ENCODE measurements around the gene PTPRA.
"Not testable (repeated sequence)": the region's sequence is repeated elsewhere in the genome, so short reads cannot be mapped to it uniquely, and the experiment has no call there.

Gene PTPRA

DNA sequence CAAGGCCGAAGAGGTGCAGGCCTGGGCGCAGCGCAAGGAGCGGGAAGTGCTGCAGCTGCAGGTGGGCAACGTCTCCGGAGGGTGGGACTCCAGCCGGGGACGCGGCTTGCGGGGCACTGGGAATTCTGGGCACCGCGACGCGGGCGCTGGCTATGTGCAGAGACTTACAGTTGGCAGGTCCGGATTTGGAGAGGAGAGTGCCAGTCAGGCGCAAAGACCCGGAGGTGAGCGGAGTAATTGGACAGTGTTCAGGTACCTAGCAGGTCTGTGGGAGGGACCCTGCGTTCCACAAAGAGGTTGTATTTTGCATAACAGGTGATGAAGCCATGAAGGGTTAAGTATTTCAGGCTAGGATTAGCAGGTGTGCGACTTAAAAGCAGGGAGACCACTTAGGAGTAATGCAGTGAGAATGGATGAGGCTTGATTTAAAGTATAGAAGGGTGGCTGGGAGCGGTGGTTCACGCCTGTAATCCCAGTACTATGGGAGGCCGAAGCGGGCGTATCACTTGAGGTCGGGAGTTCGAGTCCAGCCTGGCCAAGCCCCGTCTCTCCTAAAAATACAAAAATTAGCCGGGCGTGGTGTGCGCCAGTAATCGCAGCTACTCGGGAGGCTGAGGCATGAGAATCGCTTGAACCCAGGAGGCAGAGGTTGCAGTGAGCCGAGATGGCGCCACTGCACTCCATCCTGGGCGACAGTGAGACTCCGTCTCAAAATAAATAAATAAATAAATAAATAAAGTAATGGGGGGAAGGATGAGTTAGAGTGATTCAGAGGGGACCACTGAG lies 173.6 kb downstream of the PTPRA start:
- Histone ChIP-seq H3K4me3 (ENCODE audit: insufficient read length, low read depth) (peak overlapping the region; percentile 92), H3K9me3 (ENCODE audit: insufficient read depth, low read length) (no peaks in the 10 kb centered on the region), H3K9ac (ENCODE audit: insufficient read length, low read depth) (peak overlapping the region; percentile 92), H3K4me1 (ENCODE audit: insufficient read depth, insufficient read length) (peaks cover 4% of the 10 kb centered on the region), H3K36me3 (ENCODE audit: insufficient read depth, insufficient read length, low read length) (peaks cover 39% of the 10 kb centered on the region), H3K27me3 (ENCODE audit: insufficient read depth, insufficient read length) (no peaks in the 10 kb centered on the region)
- DNase-seq (ENCODE audit: low read depth, low spot score), result no peak
- TF ChIP-seq SUZ12 (IDR thresholded peaks at IDR 0.05; ENCODE audit: extremely low read depth, insufficient read depth, insufficient read length), result no peak
- no peak for TF ChIP-seq YY1 (IDR thresholded peaks at IDR 0.05; ENCODE audit: insufficient read depth, insufficient read length)
- no peak for TF ChIP-seq ZNF274 (IDR thresholded peaks at IDR 0.05; ENCODE audit: low read depth, low read length)

DNA sequence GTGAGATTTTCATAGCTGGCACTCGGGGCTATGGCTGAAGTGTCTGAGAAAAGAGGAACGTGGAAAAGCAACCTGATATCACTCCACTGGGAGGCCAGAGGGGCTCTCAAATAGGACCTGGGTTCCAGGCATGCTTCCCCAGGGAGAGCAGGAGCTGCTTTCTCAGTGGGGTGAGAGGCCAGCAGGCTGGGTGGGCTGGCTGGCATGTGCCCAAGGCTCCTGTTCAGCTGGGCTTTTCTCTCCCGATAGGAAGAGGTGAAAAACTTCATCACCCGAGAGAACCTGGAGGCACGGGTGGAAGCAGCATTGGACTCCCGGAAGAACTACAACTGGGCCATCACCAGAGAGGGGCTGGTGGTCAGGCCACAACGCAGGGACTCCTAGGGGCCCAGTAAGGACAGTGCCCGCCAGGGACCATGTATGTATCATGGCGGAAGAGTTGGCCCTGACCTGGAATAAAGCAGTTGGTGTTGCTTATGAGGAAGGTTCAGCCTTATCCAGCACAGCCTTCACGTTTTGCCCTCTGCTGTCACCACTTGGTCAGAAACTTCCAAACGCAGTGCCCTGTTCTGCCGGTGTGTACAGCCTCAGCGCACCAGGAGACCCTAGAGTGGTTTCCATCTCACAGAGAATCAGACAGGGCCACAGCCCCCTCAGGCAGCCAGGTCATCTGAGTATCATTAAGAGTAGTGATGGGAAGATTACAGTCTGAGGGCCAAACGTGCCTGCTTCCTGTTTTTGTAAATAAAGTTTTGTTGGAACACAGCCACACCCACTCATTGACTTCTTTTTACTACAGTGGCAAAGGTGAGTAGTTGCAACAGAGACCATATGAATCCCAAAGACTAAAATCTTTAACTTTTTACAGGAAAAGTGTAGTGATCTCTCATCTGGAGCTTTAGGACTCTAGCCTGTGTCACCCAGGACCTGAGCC lies 174.5 kb downstream of the PTPRA start:
- Histone ChIP-seq H3K4me1 (ENCODE audit: insufficient read depth, insufficient read length) (no peaks in the 10 kb centered on the region), H3K27me3 (ENCODE audit: insufficient read depth, insufficient read length) (no peaks in the 10 kb centered on the region), H3K9ac (ENCODE audit: insufficient read length, low read depth) (no peak overlapping the region), H3K4me3 (ENCODE audit: insufficient read length, low read depth) (no peak overlapping the region), H3K9me3 (ENCODE audit: insufficient read depth, low read length) (no peaks in the 10 kb centered on the region), H3K36me3 (ENCODE audit: insufficient read depth, insufficient read length, low read length) (peaks cover 39% of the 10 kb centered on the region)
- TF ChIP-seq YY1 (IDR thresholded peaks at IDR 0.05; ENCODE audit: insufficient read depth, insufficient read length) (no peak), SUZ12 (IDR thresholded peaks at IDR 0.05; ENCODE audit: extremely low read depth, insufficient read depth, insufficient read length) (no peak), ZNF274 (IDR thresholded peaks at IDR 0.05; ENCODE audit: low read depth, low read length) (no peak)
- DNase-seq (ENCODE audit: low read depth, low spot score), result no peak

DNA sequence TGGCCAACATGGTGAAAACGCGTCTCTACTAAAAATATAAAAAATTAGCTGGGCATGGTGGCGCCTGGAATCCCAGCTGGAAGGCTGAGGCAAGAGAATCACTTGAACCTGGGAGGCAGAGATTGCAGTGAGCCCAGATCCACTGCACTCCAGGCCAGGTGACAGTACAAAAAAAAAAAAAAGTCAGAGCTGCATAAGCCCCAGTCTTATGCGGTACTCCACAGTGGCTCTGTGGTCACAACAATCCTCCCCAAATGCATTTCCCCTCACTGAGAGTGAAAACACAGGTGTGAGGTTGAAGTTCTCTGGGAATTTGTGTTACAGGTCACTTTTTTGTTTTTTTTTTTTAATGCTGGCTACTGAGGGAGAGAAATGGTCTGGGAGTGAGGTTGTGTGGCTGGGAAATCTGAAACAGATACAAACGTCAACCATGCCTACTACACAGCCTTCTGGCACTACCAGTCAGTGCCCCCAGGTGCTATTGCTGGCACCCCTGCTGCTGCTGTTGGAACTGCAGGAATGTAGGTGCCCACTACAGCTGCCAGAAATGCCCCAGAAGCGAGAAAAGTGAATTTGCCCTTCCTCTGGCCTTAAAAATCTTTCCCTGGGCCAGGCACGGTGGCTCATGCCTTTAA lies 178.2 kb downstream of the PTPRA start:
- peaks cover 39% of the 10 kb centered on the region for H3K36me3 ChIP-seq (ENCODE audit: insufficient read depth, insufficient read length, low read length)
- no peak for DNase-seq (ENCODE audit: low read depth, low spot score)
- H3K4me3 ChIP-seq (ENCODE audit: insufficient read length, low read depth), result no peak overlapping the region
- H3K4me1 ChIP-seq (ENCODE audit: insufficient read depth, insufficient read length), result no peaks in the 10 kb centered on the region
- no peaks in the 10 kb centered on the region for H3K27me3 ChIP-seq (ENCODE audit: insufficient read depth, insufficient read length)
- H3K9me3 ChIP-seq (ENCODE audit: insufficient read depth, low read length), result no peaks in the 10 kb centered on the region
- no peak overlapping the region for H3K9ac ChIP-seq (ENCODE audit: insufficient read length, low read depth)
- TF ChIP-seq YY1 (IDR thresholded peaks at IDR 0.05; ENCODE audit: insufficient read depth, insufficient read length) (no peak), ZNF274 (IDR thresholded peaks at IDR 0.05; ENCODE audit: low read depth, low read length) (no peak), SUZ12 (IDR thresholded peaks at IDR 0.05; ENCODE audit: extremely low read depth, insufficient read depth, insufficient read length) (no peak)

DNA sequence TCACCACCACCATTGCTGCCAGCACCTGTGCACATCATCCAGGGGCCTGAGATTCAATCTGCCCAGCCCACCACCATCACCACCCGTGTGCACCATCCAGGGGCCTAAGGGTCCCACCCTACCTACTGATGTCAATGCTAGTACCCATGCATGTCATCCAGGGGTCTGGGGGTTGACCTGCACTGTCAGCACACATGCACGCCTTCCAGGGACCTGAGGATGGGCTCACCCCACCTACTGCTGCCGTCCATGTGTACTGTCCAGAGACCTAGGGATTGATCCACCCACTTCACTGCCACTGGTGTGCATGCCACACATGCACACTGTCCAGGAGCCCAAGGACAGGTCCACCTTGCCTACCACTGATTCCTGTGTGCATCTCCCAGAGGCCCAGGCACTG lies 186.2 kb downstream of the PTPRA start:
- Histone ChIP-seq H3K36me3 (ENCODE audit: insufficient read depth, insufficient read length, low read length) (no peaks in the 10 kb centered on the region), H3K9me3 (ENCODE audit: insufficient read depth, low read length) (no peaks in the 10 kb centered on the region), H3K4me1 (ENCODE audit: insufficient read depth, insufficient read length) (no peaks in the 10 kb centered on the region), H3K27me3 (ENCODE audit: insufficient read depth, insufficient read length) (no peaks in the 10 kb centered on the region), H3K9ac (ENCODE audit: insufficient read length, low read depth) (no peak overlapping the region), H3K4me3 (ENCODE audit: insufficient read length, low read depth) (no peak overlapping the region)
- TF ChIP-seq YY1 (IDR thresholded peaks at IDR 0.05; ENCODE audit: insufficient read depth, insufficient read length) (no peak), ZNF274 (IDR thresholded peaks at IDR 0.05; ENCODE audit: low read depth, low read length) (no peak), SUZ12 (IDR thresholded peaks at IDR 0.05; ENCODE audit: extremely low read depth, insufficient read depth, insufficient read length) (no peak)
- DNase-seq (ENCODE audit: low read depth, low spot score), result no peak

DNA sequence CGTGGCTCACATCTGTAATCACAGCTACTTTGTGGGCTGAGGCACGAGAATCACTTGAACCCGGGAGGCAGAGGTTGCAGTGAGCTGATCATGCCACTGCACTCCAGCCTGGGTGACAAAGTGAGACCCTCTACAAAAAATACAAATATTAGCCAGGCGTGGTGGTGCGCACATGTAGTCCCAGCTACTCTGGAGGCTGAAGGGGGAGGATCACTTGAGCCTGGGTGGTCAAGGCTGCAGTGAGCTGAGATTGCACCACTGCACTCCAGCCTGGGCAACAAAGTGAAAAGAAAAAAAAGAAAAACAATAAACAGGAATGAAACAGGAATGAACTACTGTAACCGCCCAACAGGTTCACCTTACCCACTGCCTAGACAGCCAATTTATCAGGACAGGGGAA lies 190.8 kb downstream of the PTPRA start:
- H3K9me3 ChIP-seq (ENCODE audit: insufficient read depth, low read length); DNase-seq (ENCODE audit: low read depth, low spot score); H3K36me3 ChIP-seq (ENCODE audit: insufficient read depth, insufficient read length, low read length); H3K9ac ChIP-seq (ENCODE audit: insufficient read length, low read depth); H3K4me1 ChIP-seq (ENCODE audit: insufficient read depth, insufficient read length); H3K4me3 ChIP-seq (ENCODE audit: insufficient read length, low read depth); H3K27me3 ChIP-seq (ENCODE audit: insufficient read depth, insufficient read length): not testable (repeated sequence)

DNA sequence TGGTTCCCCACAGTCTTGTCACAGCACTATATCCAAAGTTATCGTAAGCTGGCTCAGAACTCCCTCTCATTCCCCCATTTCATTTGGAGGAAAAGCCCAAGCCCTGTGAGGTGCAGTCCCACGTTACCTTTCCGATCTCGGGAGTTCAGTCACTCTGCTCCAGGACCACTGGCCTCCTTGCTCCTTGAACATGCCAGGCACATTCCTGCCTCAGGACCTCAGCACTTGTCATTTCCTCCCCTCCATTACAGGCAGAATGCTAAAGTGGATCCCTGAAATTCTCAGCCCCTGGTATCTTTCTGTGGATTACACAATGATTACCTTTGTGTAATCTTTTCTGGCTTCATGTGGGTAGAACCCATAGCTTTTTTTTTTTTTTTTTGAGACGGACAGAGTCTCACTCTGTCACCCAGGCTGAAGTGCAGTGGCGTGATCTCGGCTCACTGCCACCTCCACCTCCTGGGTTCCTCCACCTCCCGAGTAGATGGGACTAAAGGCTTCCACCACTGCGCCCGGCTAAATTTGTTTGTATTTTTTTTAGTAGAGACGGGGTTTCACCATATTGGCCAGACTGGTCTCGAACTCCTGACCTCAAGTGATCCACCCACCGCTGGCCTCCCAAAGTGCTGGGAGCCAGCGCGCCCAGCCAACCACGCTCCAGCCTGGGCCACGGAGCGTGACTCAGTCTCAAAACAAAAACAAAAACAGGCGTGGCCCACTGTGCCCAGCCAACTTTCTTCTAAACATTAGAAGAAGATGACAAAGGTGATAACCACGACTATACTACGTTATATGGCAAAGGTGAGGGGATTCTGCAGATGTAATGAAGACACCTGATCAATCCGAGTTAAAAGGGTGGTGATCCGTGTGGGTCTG lies 194.1 kb downstream of the PTPRA start:
- Histone ChIP-seq H3K9me3 (ENCODE audit: insufficient read depth, low read length) (no peaks in the 10 kb centered on the region), H3K4me3 (ENCODE audit: insufficient read length, low read depth) (no peak overlapping the region), H3K27me3 (ENCODE audit: insufficient read depth, insufficient read length) (peaks cover 16% of the 10 kb centered on the region), H3K4me1 (ENCODE audit: insufficient read depth, insufficient read length) (no peaks in the 10 kb centered on the region), H3K36me3 (ENCODE audit: insufficient read depth, insufficient read length, low read length) (no peaks in the 10 kb centered on the region), H3K9ac (ENCODE audit: insufficient read length, low read depth) (no peak overlapping the region)
- TF ChIP-seq YY1 (IDR thresholded peaks at IDR 0.05; ENCODE audit: insufficient read depth, insufficient read length) (no peak), ZNF274 (IDR thresholded peaks at IDR 0.05; ENCODE audit: low read depth, low read length) (no peak), SUZ12 (IDR thresholded peaks at IDR 0.05; ENCODE audit: extremely low read depth, insufficient read depth, insufficient read length) (no peak)
- DNase-seq (ENCODE audit: low read depth, low spot score), result no peak

Measured in NT2/D1 (cell line).